Stomach smooth muscle (tissue), 2 donors: ENCODE data around the gene TMEM150C.

Source experiments
- H3K27ac ChIP-seq: one replicate; pipeline ENCODE4 v1.7.0; 2013; ENCODE audit warnings: mild to moderate bottlenecking, low read length, inconsistent platforms
- H3K27me3 ChIP-seq, 2 donors: one replicate each; pipeline ENCODE4 v1.7.0; 2013; ENCODE audit warnings: low read length in 2 of 2; ENCODE audit not compliant: insufficient read depth in 2 of 2, control insufficient read depth in 1 of 2
- H3K36me3 ChIP-seq, 2 donors: one replicate each; pipeline ENCODE4 v1.7.0; 2013; ENCODE audit warnings: low read length in 2 of 2; ENCODE audit not compliant: control insufficient read depth in 2 of 2, insufficient read depth in 2 of 2
- H3K4me1 ChIP-seq: one replicate; pipeline ENCODE4 v1.7.0; 2013; ENCODE audit warnings: low read length; ENCODE audit not compliant: control insufficient read depth, insufficient read depth
- H3K4me3 ChIP-seq, 2 donors: one replicate each; pipeline ENCODE4 v1.7.0; 2013; ENCODE audit warnings: low read length in 2 of 2
- H3K9ac ChIP-seq, 2 donors: one replicate each; pipeline ENCODE4 v1.7.0; 2013; ENCODE audit warnings: low read length in 2 of 2, mild to moderate bottlenecking in 1 of 2
- H3K9me3 ChIP-seq, 2 donors: one replicate each; pipeline ENCODE4 v1.7.0; 2013; ENCODE audit warnings: low read length in 2 of 2; ENCODE audit not compliant: control insufficient read depth in 2 of 2
- donor health status: healthy.
- donor health status: Pancreatic carcinoma.

TMEM150C gene

GRCh38 chr4:82589756-82590155 is 28.0 kb upstream of the TMEM150C start:
- no peak overlapping the region for H3K9ac ChIP-seq

GRCh38 chr4:82588771-82589270 is 27.0 kb upstream of the TMEM150C start:
- Histone ChIP-seq H3K9ac (no peak overlapping the region), H3K4me1 (no peaks in the 10 kb centered on the region), H3K27ac (no peak overlapping the region)

More at GRCh38 chr4:82589756-82590155, 28.0 kb upstream of the TMEM150C start:
- H3K9me3 ChIP-seq, result no peaks in the 10 kb centered on the region
- no peaks in the 10 kb centered on the region for H3K4me1 ChIP-seq
- H3K4me3 ChIP-seq, result no peak overlapping the region
- no peaks in the 10 kb centered on the region for H3K27me3 ChIP-seq
- H3K27ac ChIP-seq, result no peak overlapping the region
- H3K36me3 ChIP-seq, result no peaks in the 10 kb centered on the region

GRCh38 chr4:82587826-82588540 is 26.2 kb upstream of the TMEM150C start:
- Histone ChIP-seq H3K36me3 (no peaks in the 10 kb centered on the region), H3K4me1 (no peaks in the 10 kb centered on the region), H3K9me3 (no peaks in the 10 kb centered on the region), H3K9ac (no peak overlapping the region), H3K27ac (no peak overlapping the region), H3K27me3 (no peaks in the 10 kb centered on the region), H3K4me3 (no peak overlapping the region)

More at GRCh38 chr4:82588771-82589270, 27.0 kb upstream of the TMEM150C start:
- no peaks in the 10 kb centered on the region for H3K9me3 ChIP-seq
- H3K4me3 ChIP-seq, result no peak overlapping the region
- no peaks in the 10 kb centered on the region for H3K36me3 ChIP-seq
- H3K27me3 ChIP-seq, result no peaks in the 10 kb centered on the region

GRCh38 chr4:82585690-82586435 is 24.1 kb upstream of the TMEM150C start:
- H3K36me3 ChIP-seq, result no peaks in the 10 kb centered on the region
- no peaks in the 10 kb centered on the region for H3K4me1 ChIP-seq
- no peaks in the 10 kb centered on the region for H3K27me3 ChIP-seq
- H3K27ac ChIP-seq, result no peak overlapping the region
- no peaks in the 10 kb centered on the region for H3K9me3 ChIP-seq
- H3K9ac ChIP-seq, result no peak overlapping the region
- H3K4me3 ChIP-seq, result no peak overlapping the region

- no peak overlapping the region for H3K27ac ChIP-seq
- no peaks in the 10 kb centered on the region for H3K36me3 ChIP-seq
- no peaks in the 10 kb centered on the region for H3K9me3 ChIP-seq
- no peak overlapping the region for H3K4me3 ChIP-seq
- no peaks in the 10 kb centered on the region for H3K27me3 ChIP-seq
- no peak overlapping the region for H3K9ac ChIP-seq
- no peaks in the 10 kb centered on the region for H3K4me1 ChIP-seq
Observed at GRCh38 chr4:82584931-82585330, 23.1 kb upstream of the TMEM150C start.

- Histone ChIP-seq H3K9me3 (no peaks in the 10 kb centered on the region), H3K9ac (no peak overlapping the region), H3K4me1 (no peaks in the 10 kb centered on the region), H3K36me3 (no peaks in the 10 kb centered on the region), H3K27me3 (no peaks in the 10 kb centered on the region), H3K4me3 (no peak overlapping the region), H3K27ac (no peak overlapping the region)
Observed at GRCh38 chr4:82583897-82584587, 22.3 kb upstream of the TMEM150C start.

GRCh38 chr4:82579932-82580331 is 18.1 kb upstream of the TMEM150C start:
- no peak overlapping the region for H3K27ac ChIP-seq
- H3K9ac ChIP-seq, result no peak overlapping the region
- H3K4me3 ChIP-seq, result no peak overlapping the region
- H3K27me3 ChIP-seq, result no peaks in the 10 kb centered on the region
- no peaks in the 10 kb centered on the region for H3K4me1 ChIP-seq
- no peaks in the 10 kb centered on the region for H3K36me3 ChIP-seq
- no peaks in the 10 kb centered on the region for H3K9me3 ChIP-seq

- Histone ChIP-seq H3K4me3 (no peak overlapping the region), H3K9me3 (no peaks in the 10 kb centered on the region), H3K27me3 (no peaks in the 10 kb centered on the region), H3K27ac (no peak overlapping the region), H3K36me3 (no peaks in the 10 kb centered on the region), H3K9ac (no peak overlapping the region), H3K4me1 (no peaks in the 10 kb centered on the region)
Observed at GRCh38 chr4:82578935-82579334, 17.1 kb upstream of the TMEM150C start.

- no peak overlapping the region for H3K4me3 ChIP-seq
Observed at GRCh38 chr4:82577451-82577850, 15.7 kb upstream of the TMEM150C start.

GRCh38 chr4:82569727-82570126 is 7.9 kb upstream of the TMEM150C start:
- no peaks in the 10 kb centered on the region for H3K4me1 ChIP-seq

More at GRCh38 chr4:82577451-82577850, 15.7 kb upstream of the TMEM150C start:
- Histone ChIP-seq H3K4me1 (no peaks in the 10 kb centered on the region), H3K27me3 (no peaks in the 10 kb centered on the region), H3K9ac (no peak overlapping the region), H3K36me3 (no peaks in the 10 kb centered on the region), H3K27ac (no peak overlapping the region), H3K9me3 (no peaks in the 10 kb centered on the region)

More at GRCh38 chr4:82569727-82570126, 7.9 kb upstream of the TMEM150C start:
- H3K36me3 ChIP-seq, result no peaks in the 10 kb centered on the region
- no peak overlapping the region for H3K9ac ChIP-seq
- no peaks in the 10 kb centered on the region for H3K9me3 ChIP-seq
- H3K27me3 ChIP-seq, result no peaks in the 10 kb centered on the region
- no peak overlapping the region for H3K27ac ChIP-seq
- no peak overlapping the region for H3K4me3 ChIP-seq
